ENCODE measurements around the gene NR1D1.

Gene NR1D1

DNA sequence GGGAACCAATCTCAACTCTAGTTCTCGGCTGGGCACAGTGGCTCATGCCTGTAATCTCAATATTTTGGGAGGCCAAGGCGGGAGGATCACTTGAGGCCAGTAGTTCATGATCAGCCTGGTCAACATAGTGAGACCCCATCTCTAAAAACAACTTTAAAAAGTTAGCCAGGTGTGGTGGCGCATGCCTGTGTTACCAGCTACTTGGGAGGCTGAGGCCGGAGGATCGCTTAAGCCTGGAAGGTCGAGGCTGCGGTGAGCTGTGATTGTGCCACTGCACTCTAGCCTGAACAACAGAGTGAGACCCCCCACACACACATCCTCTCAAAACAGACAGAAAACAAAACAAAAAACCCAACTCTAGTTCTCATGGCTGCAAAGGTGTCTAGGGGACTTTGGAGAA lies 32.7 kb downstream of the NR1D1 start:
- Histone ChIP-seq H3K9me3 (ENCODE audit: control insufficient read depth, insufficient read depth, low read length) (no peaks in the 10 kb centered on the region), H3F3A (ENCODE audit: control insufficient read depth, insufficient read depth) (no peaks in the 10 kb centered on the region), H3K4me3 (ENCODE audit: low read length) (no peak overlapping the region), H3K4me2 (ENCODE audit: low read length) (no peak overlapping the region), H3K9me2 (replicated peaks; ENCODE audit: control insufficient read depth, low read length) (no peaks in the 10 kb centered on the region), H3K79me2 (ENCODE audit: control insufficient read depth, low read length) (no peaks in the 10 kb centered on the region), H3K27me3 (ENCODE audit: control insufficient read depth, low read length) (peaks cover 19% of the 10 kb centered on the region), H4K20me1 (ENCODE audit: control insufficient read depth, insufficient read depth, low read depth, low read length) (no peaks in the 10 kb centered on the region), H3K4me1 (ENCODE audit: control insufficient read depth, low read length) (peaks cover 63% of the 10 kb centered on the region), H3K36me3 (ENCODE audit: control insufficient read depth, low read length) (no peaks in the 10 kb centered on the region), H3K27ac (ENCODE audit: low read depth, low read length) (no peak overlapping the region)
- TF ChIP-seq, protein P1, sequence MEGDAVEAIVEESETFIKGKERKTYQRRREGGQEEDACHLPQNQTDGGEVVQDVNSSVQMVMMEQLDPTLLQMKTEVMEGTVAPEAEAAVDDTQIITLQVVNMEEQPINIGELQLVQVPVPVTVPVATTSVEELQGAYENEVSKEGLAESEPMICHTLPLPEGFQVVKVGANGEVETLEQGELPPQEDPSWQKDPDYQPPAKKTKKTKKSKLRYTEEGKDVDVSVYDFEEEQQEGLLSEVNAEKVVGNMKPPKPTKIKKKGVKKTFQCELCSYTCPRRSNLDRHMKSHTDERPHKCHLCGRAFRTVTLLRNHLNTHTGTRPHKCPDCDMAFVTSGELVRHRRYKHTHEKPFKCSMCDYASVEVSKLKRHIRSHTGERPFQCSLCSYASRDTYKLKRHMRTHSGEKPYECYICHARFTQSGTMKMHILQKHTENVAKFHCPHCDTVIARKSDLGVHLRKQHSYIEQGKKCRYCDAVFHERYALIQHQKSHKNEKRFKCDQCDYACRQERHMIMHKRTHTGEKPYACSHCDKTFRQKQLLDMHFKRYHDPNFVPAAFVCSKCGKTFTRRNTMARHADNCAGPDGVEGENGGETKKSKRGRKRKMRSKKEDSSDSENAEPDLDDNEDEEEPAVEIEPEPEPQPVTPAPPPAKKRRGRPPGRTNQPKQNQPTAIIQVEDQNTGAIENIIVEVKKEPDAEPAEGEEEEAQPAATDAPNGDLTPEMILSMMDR (IDR thresholded peaks at IDR 0.05; ENCODE audit: low read depth, low read length, poor library complexity, severe bottlenecking), result no peak
- TF ChIP-seq EZH2phosphoT487 (IDR thresholded peaks at IDR 0.05; ENCODE audit: borderline replicate concordance, low read length), result no peak

DNA sequence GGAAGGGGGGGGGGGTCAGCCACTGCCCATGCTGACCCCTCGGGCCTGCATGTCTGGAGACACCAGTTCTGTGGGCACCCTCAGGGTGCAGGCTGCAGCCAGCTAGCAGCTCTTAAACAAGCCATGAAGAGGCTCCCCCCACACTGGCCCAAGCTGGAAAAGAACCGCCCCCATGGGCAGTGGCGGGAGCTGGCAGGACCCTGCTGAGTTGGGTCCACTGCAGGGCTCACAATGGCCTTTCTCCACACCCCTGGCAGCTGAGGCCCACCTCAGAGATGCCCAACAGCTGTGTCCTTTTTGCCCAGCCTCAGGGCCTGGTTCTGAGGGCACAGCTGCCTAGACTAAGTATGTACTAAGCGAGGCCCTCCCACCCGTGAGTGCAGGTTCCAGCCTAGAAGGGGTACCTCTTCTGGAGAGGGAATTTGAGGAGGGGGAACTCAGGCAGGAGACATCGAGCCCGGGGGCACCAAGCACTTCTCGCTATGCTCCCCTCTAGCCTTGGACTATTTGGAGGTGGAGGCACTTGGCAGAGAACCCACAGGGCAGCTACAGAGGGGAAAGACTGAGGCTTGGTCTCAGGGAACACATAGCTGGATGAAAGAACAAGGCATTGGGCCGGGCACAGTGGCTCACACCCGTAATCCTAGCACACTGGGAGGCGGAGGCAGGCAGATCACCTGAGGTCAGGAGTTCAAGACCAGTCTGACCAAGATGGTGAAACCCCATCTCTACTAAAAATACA lies 34.4 kb downstream of the NR1D1 start:
- TF ChIP-seq, protein P1 (IDR thresholded peaks at IDR 0.05; ENCODE audit: low read depth, low read length, poor library complexity, severe bottlenecking), result no peak
- no peak for TF ChIP-seq EZH2phosphoT487 (IDR thresholded peaks at IDR 0.05; ENCODE audit: borderline replicate concordance, low read length)
- Histone ChIP-seq H3K4me2 (ENCODE audit: low read length) (no peak overlapping the region), H3K36me3 (ENCODE audit: control insufficient read depth, low read length) (no peaks in the 10 kb centered on the region), H3K9me2 (replicated peaks; ENCODE audit: control insufficient read depth, low read length) (no peaks in the 10 kb centered on the region), H3K4me3 (ENCODE audit: low read length) (no peak overlapping the region), H3F3A (ENCODE audit: control insufficient read depth, insufficient read depth) (no peaks in the 10 kb centered on the region), H3K79me2 (ENCODE audit: control insufficient read depth, low read length) (no peaks in the 10 kb centered on the region), H4K20me1 (ENCODE audit: control insufficient read depth, insufficient read depth, low read depth, low read length) (no peaks in the 10 kb centered on the region), H3K27me3 (ENCODE audit: control insufficient read depth, low read length) (peaks cover 34% of the 10 kb centered on the region), H3K27ac (ENCODE audit: low read depth, low read length) (no peak overlapping the region), H3K9me3 (ENCODE audit: control insufficient read depth, insufficient read depth, low read length) (no peaks in the 10 kb centered on the region), H3K4me1 (ENCODE audit: control insufficient read depth, low read length) (peaks cover 63% of the 10 kb centered on the region)

DNA sequence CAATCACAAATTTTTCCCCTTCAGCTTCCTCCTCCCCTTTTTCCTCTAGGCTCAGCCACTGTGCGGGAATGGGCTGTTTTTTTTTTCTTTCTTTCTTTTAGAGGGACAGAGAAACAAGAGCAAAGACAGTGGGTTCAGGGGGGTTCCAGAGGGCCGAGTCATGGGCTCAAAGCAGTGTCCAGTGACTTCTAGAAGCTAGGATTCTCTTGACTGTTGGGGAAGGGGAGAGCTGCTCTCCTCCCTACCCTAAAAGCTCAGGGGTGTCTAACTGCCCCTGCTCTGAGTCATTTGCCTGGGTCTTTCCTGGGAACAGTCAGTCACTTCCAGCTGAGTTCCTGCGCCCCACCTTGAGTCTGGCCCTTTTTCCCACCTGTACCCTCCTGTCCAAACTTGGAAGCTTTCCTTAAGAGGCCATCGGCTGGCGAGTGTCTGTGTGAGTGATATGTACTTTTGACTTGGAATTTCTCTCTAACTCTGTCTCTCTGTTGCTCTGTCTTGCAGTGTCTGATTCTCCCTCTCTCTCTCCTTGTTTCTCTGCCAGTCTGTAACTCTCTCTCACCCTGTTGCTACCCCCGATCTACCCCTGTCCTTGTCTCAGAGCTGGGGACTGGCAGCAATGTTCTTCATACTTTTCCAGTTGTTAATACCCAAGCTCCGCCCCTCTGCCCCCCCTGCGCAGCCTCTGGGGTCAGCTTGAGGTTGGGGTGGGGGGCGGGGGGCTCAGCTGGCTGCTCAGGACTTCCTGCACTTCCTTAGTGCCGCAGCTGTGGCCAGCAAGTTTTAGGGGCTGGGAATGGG lies 35.2 kb downstream of the NR1D1 start:
- H3F3A ChIP-seq (ENCODE audit: control insufficient read depth, insufficient read depth), result no peaks in the 10 kb centered on the region
- no peaks in the 10 kb centered on the region for H3K9me2 ChIP-seq (replicated peaks; ENCODE audit: control insufficient read depth, low read length)
- H3K36me3 ChIP-seq (ENCODE audit: control insufficient read depth, low read length), result no peaks in the 10 kb centered on the region
- H3K27ac ChIP-seq (ENCODE audit: low read depth, low read length), result no peak overlapping the region
- no peak overlapping the region for H3K4me3 ChIP-seq (ENCODE audit: low read length)
- H3K4me1 ChIP-seq (ENCODE audit: control insufficient read depth, low read length), result peaks cover 56% of the 10 kb centered on the region
- H3K27me3 ChIP-seq (ENCODE audit: control insufficient read depth, low read length), result peaks cover 35% of the 10 kb centered on the region
- no peaks in the 10 kb centered on the region for H3K79me2 ChIP-seq (ENCODE audit: control insufficient read depth, low read length)
- TF ChIP-seq, protein P1 (IDR thresholded peaks at IDR 0.05; ENCODE audit: low read depth, low read length, poor library complexity, severe bottlenecking), result no peak
- TF ChIP-seq EZH2phosphoT487 (IDR thresholded peaks at IDR 0.05; ENCODE audit: borderline replicate concordance, low read length), result no peak
- no peaks in the 10 kb centered on the region for H3K9me3 ChIP-seq (ENCODE audit: control insufficient read depth, insufficient read depth, low read length)
- H3K4me2 ChIP-seq (ENCODE audit: low read length), result no peak overlapping the region
- no peaks in the 10 kb centered on the region for H4K20me1 ChIP-seq (ENCODE audit: control insufficient read depth, insufficient read depth, low read depth, low read length)

Measured in DOHH2 (cell line).